Posterior vena cava (tissue), 2 donors: ENCODE results near the gene UFC1. TPM values are rescaled to one million over a fixed set of nuclear protein-coding genes. Genes with fewer than 3 reads are reported as not detected.

Source experiments
- DNase-seq: peaks from one replicate; pipeline ENCODE4 v3.0.0-alpha.2; 2020; ENCODE audit warnings: low spot score
- intact Hi-C, 2 donors: fragments of 100-400 bp; cut with DNase I; formaldehyde crosslinking; loops; one replicate each; pipeline versions ENCODE4 v1.14.1 to v1.14.2; 2022 to 2023
- total RNA-seq, 2 donors: library from RNA; stranded (reverse); fragmentation: NEBNext Ultra II Directional; extraction: Animal tissue kit (Norgen Biotek cat#: 25700); gene quantifications; one replicate each; pipeline ENCODE4 v1.2.1, GENCODE V29; 2021
- donor health status: DM: yes; HTN: yes; CAD: no.
- donor health status: DM: yes; HTN: yes; CAD: no.

The UFC1 gene
- total RNA-seq, 2 donors from 2014 or later: 54.8 to 63.0 TPM

DNA sequence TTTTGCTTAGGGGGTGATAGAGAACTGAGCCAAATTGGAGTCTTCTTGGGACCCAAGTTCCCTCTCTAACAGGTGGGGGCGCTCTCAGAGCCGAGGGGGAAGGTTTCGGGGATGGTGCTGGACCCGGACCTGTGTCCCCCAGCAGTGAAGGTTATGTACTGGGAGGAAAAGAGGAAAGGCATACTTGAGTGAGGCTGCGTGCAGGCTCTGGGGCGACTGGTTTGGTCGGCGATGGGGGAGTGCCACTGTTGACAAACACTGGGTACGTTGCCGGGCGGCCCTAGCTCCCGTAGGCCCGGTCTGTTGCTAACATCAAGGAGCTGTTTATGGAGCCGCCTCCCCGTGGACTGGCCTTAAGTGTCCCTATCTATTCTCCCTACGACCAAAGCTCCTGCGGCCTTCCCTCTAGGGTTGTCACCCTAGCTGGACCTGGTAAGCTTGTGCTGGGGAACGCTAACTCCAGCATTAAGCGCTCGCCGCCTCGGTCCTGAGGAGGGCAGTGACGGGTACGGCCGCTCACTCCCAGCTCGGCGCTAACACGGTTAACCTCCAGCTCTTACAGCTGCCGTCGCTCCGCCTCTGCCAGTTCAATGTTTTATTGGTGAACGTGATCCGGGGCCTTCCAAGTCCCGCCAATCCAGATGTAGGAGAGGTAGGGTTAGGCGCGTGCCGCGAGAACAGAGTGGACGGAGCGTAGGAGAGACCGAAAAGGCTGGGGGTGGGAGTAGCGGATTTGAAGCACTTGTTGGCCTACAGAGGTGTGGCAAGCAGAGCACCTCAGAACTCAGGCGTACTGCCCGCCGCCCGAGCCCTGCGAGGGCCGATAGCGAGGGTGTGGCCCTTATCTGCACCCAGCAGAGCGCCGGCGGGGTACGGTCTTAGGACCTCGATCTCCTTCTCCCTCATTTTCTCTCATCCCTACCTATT lies 12.2 kb downstream of the UFC1 start, which contains the start of gene PPOX:
TSS of gene PPOX (plus strand) at position 685 of the 927 bp plus-strand sequence. CDS start 422 bp downstream, outside the sequence.
- intact Hi-C loops: no loop called here
- DNase-seq: peak; percentile 99

DNA sequence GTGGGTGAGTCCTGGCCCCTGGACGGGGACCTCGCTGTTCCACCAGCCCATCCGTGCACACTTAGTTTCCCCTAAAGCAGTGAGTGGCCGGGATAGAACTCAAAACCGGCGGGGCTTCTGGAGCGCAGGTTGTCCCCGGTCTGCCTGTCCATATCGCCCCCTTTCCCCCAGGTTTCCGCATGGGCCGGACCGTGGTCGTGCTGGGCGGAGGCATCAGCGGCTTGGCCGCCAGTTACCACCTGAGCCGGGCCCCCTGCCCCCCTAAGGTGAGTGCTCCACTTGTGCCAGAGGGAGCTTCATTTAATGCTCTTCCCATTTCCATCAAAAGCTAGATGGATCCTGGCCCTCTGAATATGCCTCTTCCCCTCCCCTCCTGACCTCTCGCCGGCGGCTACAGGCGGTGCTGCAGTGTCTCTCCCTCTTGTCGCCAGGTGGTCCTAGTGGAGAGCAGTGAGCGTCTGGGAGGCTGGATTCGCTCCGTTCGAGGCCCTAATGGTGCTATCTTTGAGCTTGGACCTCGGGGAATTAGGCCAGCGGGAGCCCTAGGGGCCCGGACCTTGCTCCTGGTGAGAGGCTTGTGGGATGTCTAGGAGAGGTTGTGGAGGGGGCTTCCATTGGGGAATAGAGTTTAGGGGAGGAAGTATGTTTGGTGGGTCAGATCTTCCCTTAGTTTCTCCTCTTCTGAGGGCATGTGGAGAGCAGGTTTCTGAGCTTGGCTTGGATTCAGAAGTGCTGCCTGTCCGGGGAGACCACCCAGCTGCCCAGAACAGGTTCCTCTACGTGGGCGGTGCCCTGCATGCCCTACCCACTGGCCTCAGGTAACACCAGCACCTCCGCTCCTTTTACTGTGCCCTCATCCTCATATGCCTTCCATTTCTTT lies 13.1 kb downstream of the UFC1 start:
- intact Hi-C loops: no loop called here
- DNase-seq: peak; percentile 78

DNA sequence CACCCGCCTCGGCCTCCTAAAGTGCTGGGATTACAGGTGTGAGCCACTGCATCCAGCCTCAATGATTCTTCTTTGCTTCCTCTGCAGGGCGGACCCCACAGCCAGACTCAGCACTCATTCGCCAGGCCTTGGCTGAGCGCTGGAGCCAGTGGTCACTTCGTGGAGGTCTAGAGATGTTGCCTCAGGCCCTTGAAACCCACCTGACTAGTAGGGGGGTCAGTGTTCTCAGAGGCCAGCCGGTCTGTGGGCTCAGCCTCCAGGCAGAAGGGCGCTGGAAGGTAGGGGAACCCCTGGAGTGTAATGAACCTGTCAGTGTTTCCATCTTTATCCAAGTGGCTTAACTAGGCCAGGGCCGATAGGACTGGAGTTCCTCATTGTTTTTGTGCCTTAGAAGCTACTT lies 15.1 kb downstream of the UFC1 start:
- peak; percentile 70 for DNase-seq
- intact Hi-C loops: no loop called here

DNA sequence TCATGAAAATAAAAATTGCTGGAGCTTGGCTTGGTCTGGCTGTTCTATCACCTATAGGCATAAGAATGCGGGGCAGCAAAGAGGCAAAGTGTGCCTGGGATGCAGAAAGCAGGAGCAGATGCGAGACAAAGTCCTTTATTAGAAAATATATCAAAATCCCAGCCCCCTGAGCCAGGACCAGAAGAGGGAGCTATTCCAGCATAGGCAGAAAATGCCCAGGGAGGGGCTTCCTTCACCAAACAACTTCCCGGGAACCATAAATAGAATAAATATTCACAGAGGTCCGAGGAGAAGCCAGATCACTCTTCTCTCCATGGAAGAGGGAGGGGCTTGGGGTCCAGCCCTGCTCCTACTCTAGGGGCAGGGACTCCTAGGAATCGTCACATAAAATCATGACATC lies 17.4 kb downstream of the UFC1 start:
- intact Hi-C loops: no loop called here
- DNase-seq: no peak

DNA sequence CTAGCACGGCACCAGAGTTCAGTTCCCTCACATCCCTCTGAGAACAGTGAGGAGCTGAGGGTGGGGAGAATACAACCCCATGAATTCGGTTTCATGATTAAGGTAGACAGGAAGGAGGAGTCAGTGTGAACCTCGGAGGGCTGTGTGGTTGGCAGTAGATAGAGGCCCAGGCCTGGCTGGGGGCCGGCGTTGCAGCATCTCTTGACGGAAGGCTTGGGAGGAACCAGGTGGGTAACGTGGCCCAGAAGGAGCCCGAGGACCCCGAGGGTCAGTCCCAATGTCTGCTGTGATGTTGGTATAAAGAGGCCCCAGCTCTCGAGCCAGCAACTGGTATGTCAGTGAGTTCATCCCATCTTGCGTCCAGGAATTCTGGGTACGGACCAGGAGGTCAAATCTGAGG lies 17.9 kb downstream of the UFC1 start:
- DNase-seq: peak; percentile 65
- intact Hi-C loops: no loop called here

DNA sequence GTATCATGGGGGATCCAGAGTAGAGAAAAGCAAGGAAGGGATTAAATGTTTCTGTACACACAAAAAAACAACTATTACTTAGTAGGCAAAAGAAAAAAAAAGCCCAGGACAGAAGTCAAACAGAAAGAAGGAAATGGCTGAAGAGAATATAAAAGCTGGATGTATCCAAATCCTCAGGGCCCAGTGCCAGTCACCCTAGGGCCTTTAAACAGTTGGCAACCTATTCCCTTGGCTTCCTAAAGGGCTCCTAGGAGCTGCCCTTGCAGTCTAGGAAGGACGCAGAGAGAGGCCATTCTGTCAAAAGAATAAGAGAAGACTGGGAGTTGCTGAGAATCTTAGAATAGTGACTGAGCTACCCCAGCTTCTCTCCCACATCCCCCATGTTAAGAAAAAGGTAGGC lies 18.6 kb downstream of the UFC1 start:
- intact Hi-C loops: no loop called here
- DNase-seq: no peak

DNA sequence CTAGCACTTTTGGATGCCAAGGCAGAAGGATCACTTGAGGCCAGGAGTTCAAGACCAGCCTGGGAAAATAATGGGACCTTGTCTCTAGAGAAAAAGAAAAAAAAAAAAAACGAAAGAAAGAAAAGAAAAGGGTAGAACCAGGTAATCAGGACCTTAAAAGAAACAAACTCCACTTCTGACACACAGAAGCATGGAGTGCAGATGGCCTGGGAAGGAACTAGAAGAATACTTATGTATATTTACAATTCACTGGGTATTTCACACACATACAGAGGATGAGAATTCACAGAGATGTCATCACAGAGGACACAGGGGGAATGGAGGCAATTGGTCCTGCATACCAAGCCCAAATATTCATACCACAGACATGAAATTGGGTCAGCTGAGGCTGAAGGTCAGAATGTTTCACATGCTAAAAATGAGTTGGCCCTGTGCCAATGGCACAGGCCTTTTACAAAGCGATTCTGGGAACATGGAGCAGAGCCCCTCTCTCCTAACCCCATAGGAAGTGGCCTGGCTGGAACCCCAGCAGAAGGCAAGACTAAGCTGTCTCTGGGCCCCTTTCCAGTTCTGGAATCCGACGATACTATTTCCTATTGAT lies 19.1 kb downstream of the UFC1 start:
- DNase-seq: peak; percentile 82
- intact Hi-C loops: no loop called here

DNA sequence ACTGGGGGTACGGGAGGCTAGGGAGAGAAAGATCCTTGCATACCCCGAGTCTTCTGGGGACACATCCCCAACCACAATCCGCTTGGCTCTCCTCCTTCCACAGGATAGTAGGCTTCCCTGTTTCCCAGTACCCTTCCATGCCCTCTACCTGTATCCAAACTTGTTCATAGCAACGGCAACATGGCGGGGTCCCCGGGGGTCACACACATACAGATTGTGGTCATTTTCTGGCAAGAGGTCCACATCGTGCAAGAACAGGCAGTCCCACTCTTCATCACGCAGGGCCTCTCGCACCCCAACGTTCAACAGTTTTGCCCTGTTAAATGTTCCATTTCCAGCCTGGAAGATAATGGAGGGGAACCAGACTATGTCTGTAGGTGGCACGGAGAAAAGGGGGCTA lies 19.9 kb downstream of the UFC1 start:
- intact Hi-C loops: no loop called here
- peak; percentile 65 for DNase-seq

DNA sequence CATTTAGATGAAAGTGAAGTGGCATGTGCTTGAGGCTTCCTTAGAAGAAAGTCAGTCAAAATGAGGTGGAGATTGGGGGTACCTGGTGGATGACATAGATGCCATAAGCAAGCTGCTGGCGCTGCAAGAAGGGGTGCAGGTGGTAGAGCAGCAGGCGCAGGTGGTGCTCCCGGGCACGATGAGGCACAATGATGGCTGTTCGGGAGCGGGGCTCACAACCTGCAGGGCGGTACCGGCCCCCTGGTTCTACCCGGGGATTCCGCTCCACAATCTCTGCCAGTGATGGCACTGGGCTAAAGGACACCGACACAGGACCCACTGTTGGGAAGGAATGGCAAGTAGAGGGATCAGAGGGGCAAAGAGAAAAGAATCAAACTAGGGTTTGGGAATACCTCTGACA lies 21.1 kb downstream of the UFC1 start:
- intact Hi-C loops: loop anchor here in 1 of 2 donors (1.0 kb wide), 1 partner anchor 27 kb away; no protein-coding TSS in a partner anchor
- DNase-seq: peak; percentile 75

DNA sequence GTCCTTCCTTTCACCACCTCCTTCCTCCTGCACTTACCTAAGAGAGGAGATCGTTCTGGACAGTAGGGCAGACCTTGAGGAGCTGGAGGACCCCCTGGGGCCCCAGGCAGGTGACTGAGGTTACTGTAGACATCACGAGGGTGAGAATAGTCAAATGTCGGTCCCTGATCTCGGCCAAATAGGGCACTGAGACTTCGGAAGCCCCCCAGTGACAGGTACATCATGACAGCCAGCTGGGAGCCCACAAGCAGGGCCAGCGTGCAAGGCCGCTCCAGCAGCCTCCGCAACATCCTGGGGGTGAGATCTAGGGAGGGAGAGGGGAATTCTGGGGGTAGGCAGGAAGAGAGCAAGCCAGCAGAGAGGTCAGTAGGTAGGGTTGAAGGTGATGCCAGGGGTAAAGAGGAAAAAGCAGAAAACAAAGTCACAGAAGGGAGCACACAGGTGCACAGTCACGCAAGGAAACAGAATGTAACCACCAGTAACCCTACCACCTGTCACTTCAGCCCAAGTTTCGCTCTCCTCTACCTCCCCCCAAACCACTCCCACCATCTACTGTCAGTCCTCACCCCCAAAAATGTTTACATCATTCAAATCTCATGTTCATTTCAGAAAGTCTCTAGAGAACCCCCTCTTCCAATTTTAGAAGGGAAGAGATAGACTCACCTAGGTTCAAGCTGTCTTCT lies 22.1 kb downstream of the UFC1 start:
- intact Hi-C loops: loop anchor here in 1 of 2 donors (1.0 kb wide), 1 partner anchor 28 kb away; no protein-coding TSS in a partner anchor
- DNase-seq: peak; percentile 73

DNA sequence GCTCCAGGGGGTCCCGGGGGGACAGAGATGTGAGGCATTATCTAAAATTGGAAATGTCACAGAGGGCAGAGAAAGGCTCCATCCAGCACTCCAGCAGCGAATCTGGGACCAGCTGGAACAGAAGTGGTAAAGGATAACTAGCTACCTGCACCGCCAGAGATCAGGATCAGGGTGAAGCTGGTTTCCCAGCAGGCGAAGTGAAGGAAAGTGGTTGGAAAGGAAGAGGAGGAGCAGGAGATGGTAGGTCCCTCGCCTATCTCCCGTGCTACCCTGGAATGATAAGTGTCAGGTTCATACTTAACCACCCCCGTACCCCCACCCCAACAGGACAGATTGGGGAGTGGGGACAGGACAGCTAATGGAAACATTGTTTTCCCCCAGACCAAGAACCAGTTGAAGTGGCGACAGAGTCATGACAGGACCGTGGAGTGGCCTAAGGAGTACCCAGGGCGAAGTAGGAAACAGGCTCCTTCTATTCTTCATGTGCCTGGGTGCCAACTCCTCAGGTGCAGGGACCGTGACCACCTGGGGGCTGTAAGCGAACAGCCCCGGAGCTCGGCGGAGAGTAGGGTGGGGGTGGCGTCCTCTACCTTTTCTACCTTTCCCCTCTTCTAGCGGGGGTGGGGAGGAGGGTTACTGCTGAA lies 22.8 kb downstream of the UFC1 start:
- peak; percentile 54 for DNase-seq
- intact Hi-C loops: no loop called here

DNA sequence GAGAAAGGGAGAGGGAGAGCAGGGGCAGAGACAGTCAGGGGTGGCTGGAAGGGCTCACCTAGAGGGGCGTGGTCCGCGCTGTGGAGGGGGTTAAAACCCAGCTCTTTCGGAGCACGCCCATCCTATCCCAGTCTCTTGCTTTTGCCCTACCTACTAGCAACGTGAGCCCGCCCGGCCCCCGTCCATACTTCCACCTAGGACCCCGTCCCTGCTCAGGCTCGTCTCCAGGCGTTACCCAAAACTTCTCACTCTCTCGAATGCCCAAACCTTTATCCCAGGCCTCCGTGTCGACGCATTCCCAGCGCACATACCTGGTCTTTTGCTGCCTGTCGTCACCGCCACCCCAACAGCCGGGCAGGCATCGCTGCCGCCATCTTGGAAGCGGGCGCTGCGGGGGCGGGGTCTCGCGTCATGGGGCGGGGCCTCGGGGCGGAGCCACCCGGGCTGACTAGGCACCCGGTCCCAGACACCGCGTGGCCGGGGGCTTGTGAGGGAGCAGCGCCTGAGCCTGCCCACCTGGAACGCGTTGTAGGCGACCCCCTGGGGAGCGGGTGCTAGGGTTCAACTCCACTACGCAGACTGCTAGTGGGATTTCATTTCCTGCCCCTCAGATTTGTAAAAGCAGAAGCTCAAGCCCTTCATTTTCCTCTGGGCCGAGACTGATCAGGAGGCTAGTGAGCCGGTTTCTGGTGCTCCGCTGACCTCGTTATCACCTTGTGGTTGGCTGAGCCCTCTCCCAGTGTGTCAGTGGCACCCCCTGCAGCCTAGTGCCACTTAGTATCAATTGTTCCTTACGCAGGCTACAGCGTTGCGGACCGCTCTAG lies 23.5 kb downstream of the UFC1 start, which contains the start of gene B4GALT3:
TSS of gene B4GALT3 (minus strand) at position 396 of the 824 bp plus-strand sequence. CDS start 1,447 bp downstream, outside the sequence.
- intact Hi-C loops: no loop called here

DNA sequence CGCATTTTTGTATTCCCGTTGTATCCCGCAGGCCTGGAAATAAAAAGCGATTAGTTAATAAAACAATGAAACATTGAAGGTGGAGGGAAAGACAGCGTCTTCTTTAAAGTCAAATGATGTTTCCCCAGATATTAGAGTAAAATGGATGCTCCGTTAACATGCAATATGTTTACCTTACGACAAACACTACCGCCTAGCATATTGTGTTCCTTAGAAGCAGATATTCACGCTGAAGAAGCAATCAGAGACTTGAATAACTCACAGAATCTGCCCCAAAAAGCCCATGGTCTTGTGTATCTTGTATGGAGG lies 24.1 kb downstream of the UFC1 start:
- no peak for DNase-seq
- intact Hi-C loops: no loop called here

More for the DNA sequence above, 23.5 kb downstream of the UFC1 start, which contains the start of gene B4GALT3:
- DNase-seq: peak; percentile 96

DNA sequence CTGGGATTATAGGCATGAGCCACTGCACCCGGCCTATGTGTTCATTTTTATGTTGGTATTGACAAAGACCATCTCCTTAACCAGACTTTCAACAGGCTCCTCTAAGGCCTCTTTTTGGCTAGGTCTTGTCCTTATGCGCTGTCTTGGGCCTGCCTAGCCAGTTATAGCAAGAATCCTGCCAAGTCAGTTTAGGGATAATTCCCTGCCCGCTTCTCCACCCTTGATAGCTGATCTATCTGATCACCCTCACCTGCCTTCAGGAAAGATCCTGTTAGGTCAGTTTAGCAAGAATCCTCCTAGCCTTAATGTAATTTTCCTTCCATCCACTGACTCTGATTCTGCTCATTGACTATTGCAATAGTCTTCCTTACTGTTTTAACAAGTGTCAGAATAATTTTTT lies 25.9 kb downstream of the UFC1 start:
- intact Hi-C loops: no loop called here
- DNase-seq: no peak

DNA sequence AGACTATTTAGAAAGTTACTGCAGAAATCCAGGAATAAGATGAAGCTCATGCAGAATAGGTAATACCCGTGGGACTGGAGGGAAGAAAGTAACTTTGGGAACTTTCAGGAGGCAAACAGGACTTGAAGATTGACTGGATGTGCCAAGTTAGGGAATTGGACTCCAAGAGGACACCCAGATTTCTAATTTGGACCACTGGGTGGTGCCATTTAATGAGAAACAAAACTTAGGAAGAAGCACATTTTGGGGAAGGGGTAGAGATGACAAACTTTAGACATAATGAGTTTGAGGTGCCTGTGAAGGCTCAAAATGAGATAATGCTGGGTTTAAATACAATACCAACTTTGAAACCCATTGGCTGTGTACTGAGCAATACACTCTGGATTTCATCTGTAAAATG lies 26.9 kb downstream of the UFC1 start:
- DNase-seq: no peak
- intact Hi-C loops: no loop called here

DNA sequence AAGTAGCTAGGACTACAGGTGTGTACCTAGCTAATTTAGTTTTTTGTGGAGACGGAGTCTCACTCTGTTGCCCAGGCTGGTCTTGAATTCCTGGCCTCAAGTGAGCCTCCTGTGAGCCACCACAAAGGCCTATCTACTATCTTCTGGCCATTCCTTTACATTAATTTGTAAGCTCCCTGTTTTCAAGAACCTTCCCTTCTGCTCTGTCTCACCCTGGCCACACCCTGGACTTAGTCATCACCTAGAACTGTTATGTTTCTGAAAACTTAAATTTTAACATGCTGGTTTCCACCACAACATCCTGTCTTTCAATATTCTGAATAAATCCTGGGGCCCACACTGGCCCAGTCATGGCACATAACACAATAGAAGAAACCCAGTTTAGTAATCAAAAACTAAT lies 28.4 kb downstream of the UFC1 start:
- DNase-seq: peak; percentile 31
- intact Hi-C loops: no loop called here

DNA sequence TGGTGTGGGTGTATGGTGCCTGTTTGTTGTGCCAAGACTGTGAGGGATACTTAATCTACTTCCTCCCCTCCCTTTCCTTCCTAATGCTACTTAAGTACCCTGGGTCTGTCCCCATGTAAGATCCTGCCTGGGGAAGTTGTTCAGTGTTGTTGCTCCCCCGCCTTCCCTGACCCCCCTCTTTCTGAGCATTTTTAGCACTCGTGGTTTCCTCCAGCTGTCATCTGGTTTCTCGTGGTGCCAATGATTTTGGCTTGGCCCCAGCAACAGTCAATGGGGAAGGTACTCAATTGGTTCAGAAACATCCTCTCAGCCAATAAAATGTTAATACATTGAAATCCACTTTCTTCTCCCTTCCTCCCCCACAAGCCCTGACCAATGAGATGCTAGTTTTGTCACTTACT lies 31.5 kb downstream of the UFC1 start:
- intact Hi-C loops: no loop called here
- DNase-seq: peak; percentile 90
